OCI-LY1 (cell line): ENCODE results near the gene SLC11A1.

Experiments used
- H2AFZ ChIP-seq: fragments of 200-600 bp; sonication (generic), shearing (Covaris generic); 2 replicates; pipeline ENCODE4 v1.6.0; 2014; ENCODE audit warnings: antibody characterized with exemption, mild to moderate bottlenecking, low read length
- H3F3A ChIP-seq: fragments of 200-600 bp; sonication (generic), shearing (Covaris generic); 2 replicates; pipeline ENCODE4 v1.6.0; 2014; ENCODE audit warnings: mild to moderate bottlenecking, antibody characterized with exemption, low read length, moderate library complexity; ENCODE audit not compliant: insufficient read depth
- H3K27ac ChIP-seq: fragments of 200-600 bp; sonication (generic); 2 replicates; pipeline ENCODE4 v1.5.1; 2014; ENCODE audit warnings: low read length, mixed run types, mild to moderate bottlenecking, low read depth; ENCODE audit not compliant: poor library complexity, severe bottlenecking
- H3K27me3 ChIP-seq: fragments of 200-600 bp; sonication (generic); 2 replicates; pipeline ENCODE4 v1.6.0; 2014; ENCODE audit warnings: antibody characterized with exemption, mild to moderate bottlenecking, low read length, moderate library complexity; ENCODE audit not compliant: insufficient read depth
- H3K36me3 ChIP-seq: fragments of 200-600 bp; sonication (generic); 2 replicates; pipeline ENCODE4 v1.6.1; 2014; ENCODE audit warnings: mild to moderate bottlenecking, antibody characterized with exemption, low read length, moderate library complexity, mixed read lengths; ENCODE audit not compliant: insufficient read depth
- H3K4me1 ChIP-seq: fragments of 200-600 bp; sonication (generic); 2 replicates; pipeline ENCODE4 v1.5.1; 2014; ENCODE audit warnings: mild to moderate bottlenecking, low read length, moderate library complexity; ENCODE audit not compliant: insufficient read depth, severe bottlenecking
- H3K4me2 ChIP-seq: fragments of 200-600 bp; sonication (generic), shearing (Covaris generic); 2 replicates; pipeline ENCODE4 v1.6.1; 2014; ENCODE audit warnings: low read length
- H3K4me3 ChIP-seq: fragments of 200-600 bp; sonication (generic); 2 replicates; pipeline ENCODE4 v1.5.1; 2014; ENCODE audit warnings: low read length, low read depth, mild to moderate bottlenecking, mixed read lengths; ENCODE audit not compliant: poor library complexity, severe bottlenecking
- H3K79me2 ChIP-seq: fragments of 200-600 bp; shearing (Covaris generic); 2 replicates; pipeline ENCODE4 v1.6.1; 2016; ENCODE audit warnings: mixed run types, low read length, mixed read lengths; ENCODE audit not compliant: insufficient read depth
- H3K9ac ChIP-seq: fragments of 200-600 bp; sonication (generic), shearing (Covaris generic); 2 replicates; pipeline ENCODE4 v1.6.1; 2014; ENCODE audit warnings: mild to moderate bottlenecking, low read length, mixed read lengths
- H3K9me2 ChIP-seq: fragments of 200-600 bp; sonication (generic), shearing (Covaris generic); 2 replicates; pipeline ENCODE4 v1.6.1; 2014; ENCODE audit warnings: low read depth, mild to moderate bottlenecking, low read length, mixed read lengths
- H3K9me3 ChIP-seq: fragments of 200-600 bp; shearing (Covaris generic); 2 replicates; pipeline ENCODE4 v1.6.1; 2014; ENCODE audit warnings: low read length, mixed read lengths
- H4K20me1 ChIP-seq: fragments of 200-600 bp; sonication (generic), shearing (Covaris generic); 2 replicates; pipeline ENCODE4 v1.6.0; 2016; ENCODE audit warnings: mild to moderate bottlenecking, low read length; ENCODE audit not compliant: insufficient read depth
- CTCF ChIP-seq: fragments of 200-600 bp; sonication (generic), shearing (Covaris generic); IDR thresholded peaks from 2 replicates; pipeline ENCODE4 v1.5.1; 2017; ENCODE audit warnings: mild to moderate bottlenecking, antibody characterized with exemption, low read length, moderate library complexity, mixed read lengths
- EZH2 ChIP-seq: fragments of 200-600 bp; sonication (generic), shearing (Covaris generic); IDR thresholded peaks from 2 replicates; pipeline ENCODE4 v1.8.0; 2017; ENCODE audit warnings: borderline replicate concordance, mixed run types, mild to moderate bottlenecking, antibody characterized with exemption, low read length, moderate library complexity, mixed read lengths

Gene SLC11A1

GRCh38 chr2:218405086-218405745 lies 23.1 kb downstream of the SLC11A1 start:
- peak overlapping the region; percentile 44 for H3K9ac ChIP-seq

GRCh38 chr2:218405746-218406208 lies 23.7 kb downstream of the SLC11A1 start:
- H2AFZ ChIP-seq, result no peak overlapping the region

More at GRCh38 chr2:218405086-218405745, 23.1 kb downstream of the SLC11A1 start:
- peak overlapping the region; percentile 66 for H3K4me2 ChIP-seq
- no peaks in the 10 kb centered on the region for H3K9me2 ChIP-seq
- no peak overlapping the region for H2AFZ ChIP-seq
- no peaks in the 10 kb centered on the region for H4K20me1 ChIP-seq
- TF ChIP-seq CTCF (no peak), EZH2 (no peak)
- H3K9me3 ChIP-seq, result no peaks in the 10 kb centered on the region
- no peaks in the 10 kb centered on the region for H3K27me3 ChIP-seq
- no peaks in the 10 kb centered on the region for H3F3A ChIP-seq
- peak overlapping the region; percentile 74 for H3K27ac ChIP-seq
- peaks cover 48% of the 10 kb centered on the region for H3K4me1 ChIP-seq
- H3K36me3 ChIP-seq, result peaks cover 30% of the 10 kb centered on the region
- H3K79me2 ChIP-seq, result no peaks in the 10 kb centered on the region
- peak overlapping the region; percentile 48 for H3K4me3 ChIP-seq

GRCh38 chr2:218406209-218406948 lies 24.3 kb downstream of the SLC11A1 start:
- Histone ChIP-seq H3K4me1 (peaks cover 43% of the 10 kb centered on the region), H3K79me2 (no peaks in the 10 kb centered on the region), H3K9me3 (no peaks in the 10 kb centered on the region), H3K4me3 (peak overlapping the region; percentile 57), H3K4me2 (peak overlapping the region; percentile 67), H4K20me1 (no peaks in the 10 kb centered on the region), H3K27ac (peak overlapping the region; percentile 74), H3K36me3 (peaks cover 30% of the 10 kb centered on the region), H3K9me2 (no peaks in the 10 kb centered on the region), H3K27me3 (no peaks in the 10 kb centered on the region), H2AFZ (no peak overlapping the region), H3F3A (no peaks in the 10 kb centered on the region), H3K9ac (peak overlapping the region; percentile 61)
- TF ChIP-seq CTCF, result peak; percentile 85
- TF ChIP-seq EZH2, result no peak

More at GRCh38 chr2:218405746-218406208, 23.7 kb downstream of the SLC11A1 start:
- Histone ChIP-seq H3K27me3 (no peaks in the 10 kb centered on the region), H3K4me3 (peak overlapping the region; percentile 48), H3F3A (no peaks in the 10 kb centered on the region), H3K9ac (peak overlapping the region; percentile 44), H3K27ac (peak overlapping the region; percentile 74), H3K4me1 (peaks cover 48% of the 10 kb centered on the region), H3K36me3 (peaks cover 30% of the 10 kb centered on the region), H3K4me2 (peak overlapping the region; percentile 66), H3K9me3 (no peaks in the 10 kb centered on the region), H3K9me2 (no peaks in the 10 kb centered on the region), H3K79me2 (no peaks in the 10 kb centered on the region), H4K20me1 (no peaks in the 10 kb centered on the region)
- TF ChIP-seq CTCF (no peak), EZH2 (no peak)
